Endothelial cell of umbilical vein (primary cell): ENCODE results near the gene TEX38. TPM values are rescaled to one million over a fixed set of nuclear protein-coding genes. Genes with fewer than 3 reads are reported as not detected.

ENCODE experiments used
- BruUV-seq: library from RNA; stranded (reverse); fragments of 400-500 nt; replicated peaks from 2 replicates; lab custom pipeline; 2021; lab: Mats Ljungman, UMichigan
- CTCF ChIA-PET: fragments of 300-600, 350-600 bp; sonication (Branson Sonifier 250); formaldehyde crosslinking; loops from one replicate; lab custom pipeline; 2021; ENCODE audit warnings: antibody characterized with exemption, inconsistent platforms; lab: Charles Lee
- POLR2A ChIA-PET: fragments of 300-600, 350-600 bp; sonication (Branson Sonifier 250); formaldehyde crosslinking; loops from one replicate; lab custom pipeline; 2021; ENCODE audit warnings: antibody characterized with exemption, inconsistent platforms; lab: Charles Lee
- DNase-seq: peaks from one replicate; pipeline ENCODE4 v3.0.0-alpha.2; 2011; ENCODE audit warnings: low read depth, low spot score
- FAIRE-seq: peaks from 2 replicates; lab custom pipeline; 2011; peaks lifted over from hg19 to GRCh38; lab: Jason Lieb, UNC
- H2AFZ ChIP-seq: 2 replicates; pipeline ENCODE4 v1.6.0; 2012; ENCODE audit warnings: low read depth, low read length, control low read depth, inconsistent platforms
- H3K27ac ChIP-seq: 2 replicates; pipeline ENCODE4 v1.5.1; 2011; ENCODE audit warnings: low read depth, mild to moderate bottlenecking, control low read depth, low read length, moderate library complexity; ENCODE audit not compliant: insufficient read depth
- H3K27me3 ChIP-seq, 2 experiments: 2 replicates each; pipeline versions ENCODE4 v1.6.0 to v1.6.1; 2011; ENCODE audit warnings: low read length in 2 of 2, mixed read lengths in 1 of 2; ENCODE audit not compliant: control insufficient read depth in 2 of 2, insufficient read depth in 2 of 2
- H3K36me3 ChIP-seq, 2 experiments: 2 replicates in 1 of 2; 3 replicates in 1 of 2; pipeline ENCODE4 v1.5.1; 2011; ENCODE audit warnings: low read length in 2 of 2, mild to moderate bottlenecking in 1 of 2, moderate library complexity in 1 of 2; ENCODE audit not compliant: control insufficient read depth in 2 of 2, insufficient read depth in 2 of 2; ENCODE audit errors: extremely low read depth in 1 of 2
- H3K4me1 ChIP-seq: 3 replicates; pipeline ENCODE4 v1.5.1; 2011; ENCODE audit warnings: mild to moderate bottlenecking, low read length; ENCODE audit not compliant: control insufficient read depth, insufficient read depth; ENCODE audit errors: extremely low read depth
- H3K4me2 ChIP-seq: 2 replicates; pipeline ENCODE4 v1.6.1; 2011; ENCODE audit warnings: low read length, control low read depth, mixed read lengths; ENCODE audit not compliant: insufficient read depth
- H3K4me3 ChIP-seq, 3 experiments: fragments of 200-600 bp in 1 of 3; sonication (generic), shearing (Covaris generic) in 1 of 3; replicated peaks in 1 of 3; 2 replicates each; pipeline ENCODE4 v1.5.1; 2011 to 2016; ENCODE audit warnings: control low read depth in 3 of 3, low read length in 3 of 3, mild to moderate bottlenecking in 2 of 3, inconsistent platforms in 1 of 3, low read depth in 1 of 3, moderate library complexity in 1 of 3; ENCODE audit not compliant: insufficient read depth in 1 of 3
- H3K79me2 ChIP-seq: 2 replicates; pipeline ENCODE4 v1.6.0; 2012; ENCODE audit warnings: low read length, inconsistent platforms; ENCODE audit not compliant: control insufficient read depth, insufficient read depth
- H3K9ac ChIP-seq: replicated peaks from 2 replicates; pipeline ENCODE3; 2011; ENCODE audit warnings: low read length, control low read depth; ENCODE audit not compliant: insufficient read depth; ENCODE audit errors: extremely low read depth
- H3K9me1 ChIP-seq: replicated peaks from 3 replicates; pipeline ENCODE4 v1.6.0; 2011; ENCODE audit warnings: mild to moderate bottlenecking, low read length; ENCODE audit not compliant: control insufficient read depth, insufficient read depth; ENCODE audit errors: extremely low read depth
- H3K9me3 ChIP-seq: replicated peaks from 2 replicates; pipeline ENCODE4 v1.5.1; 2012; ENCODE audit warnings: low read length, inconsistent platforms; ENCODE audit not compliant: control insufficient read depth, insufficient read depth
- H4K20me1 ChIP-seq: replicated peaks from 2 replicates; pipeline ENCODE3; 2011; ENCODE audit warnings: mild to moderate bottlenecking, low read length; ENCODE audit not compliant: control insufficient read depth, insufficient read depth; ENCODE audit errors: extremely low read depth
- EZH2 ChIP-seq: IDR thresholded peaks from 2 replicates; pipeline ENCODE4 v1.6.1; 2012; ENCODE audit warnings: borderline replicate concordance, low read depth, mild to moderate bottlenecking, moderate library complexity, low read length, inconsistent platforms; ENCODE audit not compliant: severe bottlenecking
- FOS ChIP-seq: IDR thresholded peaks from 2 replicates; pipeline ENCODE4 v1.6.1; 2011; ENCODE audit warnings: mild to moderate bottlenecking, low read length, moderate library complexity, borderline replicate concordance; ENCODE audit not compliant: insufficient read depth
- GATA2 ChIP-seq: IDR thresholded peaks from 2 replicates; pipeline ENCODE4 v1.7.0; 2011; ENCODE audit warnings: low read depth, mild to moderate bottlenecking, moderate library complexity, mixed read lengths, low read length; ENCODE audit not compliant: insufficient read length, insufficient read depth
- JUN ChIP-seq: IDR thresholded peaks from 2 replicates; pipeline ENCODE4 v1.6.1; 2011; ENCODE audit warnings: borderline replicate concordance, low read depth; ENCODE audit not compliant: insufficient read length, insufficient read depth
- MYC ChIP-seq: IDR thresholded peaks from one replicate; pipeline ENCODE4 v1.6.1; 2011; ENCODE audit warnings: mild to moderate bottlenecking, low read depth, low read length
- POLR2A ChIP-seq: IDR thresholded peaks from 2 replicates; pipeline ENCODE4 v1.6.1; 2012; ENCODE audit warnings: low read depth, mild to moderate bottlenecking, control low read depth, low read length
- POLR2AphosphoS5 ChIP-seq: IDR thresholded peaks from 2 replicates; pipeline ENCODE4 v1.6.1; 2012; ENCODE audit warnings: low read depth, mild to moderate bottlenecking, control low read depth, low read length, moderate library complexity; ENCODE audit not compliant: insufficient read depth
- dilution Hi-C: fragments of 300-500 bp; cut with MboI; formaldehyde crosslinking; loops from one replicate; pipeline ENCODE4 v1.15.0; 2019; ENCODE audit warnings: low sequenced_read_pairs; ENCODE audit not compliant: extremely low pct_ligation_motif_present
- intact Hi-C: fragments of 100-400 bp; cut with micrococcal nuclease; formaldehyde crosslinking; loops from one replicate; pipeline ENCODE4 v1.10.0; 2022
- polyA plus RNA-seq, 4 experiments: library from polyadenylated mRNA; depleted of rRNA in 3 of 4; stranded (reverse) in 3 of 4; unstranded in 1 of 4; fragments of >200 nt; gene quantifications; 2 replicates each; pipeline versions ENCODE4 v1.2.1 to v1.2.3, GENCODE V29; 2011 to 2012; ENCODE audit warnings: missing spikeins in 1 of 4
- total RNA-seq: library from RNA; stranded (reverse); gene quantifications from 2 replicates; pipeline ENCODE4 v1.2.3, GENCODE V29; 2021
- TF ChIP-seq, protein P1 (sequence below): IDR thresholded peaks from 2 replicates; pipeline ENCODE4 v1.6.1; 2011; ENCODE audit not compliant: insufficient read depth, insufficient read length
- TF ChIP-seq, protein P2 (sequence below), 2 donors: IDR thresholded peaks; 1 replicate in 1 of 2; 2 replicates in 1 of 2; pipeline ENCODE4 v1.5.1; 2011; ENCODE audit warnings: low read length in 2 of 2, mild to moderate bottlenecking in 2 of 2, moderate library complexity in 2 of 2, control low read depth in 1 of 2, inconsistent platforms in 1 of 2, low read depth in 1 of 2; ENCODE audit not compliant: insufficient read depth in 1 of 2; ENCODE audit errors: extremely low read depth in 1 of 2

TEX38 gene
- total and polyA plus RNA-seq, 2 donors (not counting 3 experiments of a cell fraction or from before 2014, with no cell fraction given), result not detected

DNA sequence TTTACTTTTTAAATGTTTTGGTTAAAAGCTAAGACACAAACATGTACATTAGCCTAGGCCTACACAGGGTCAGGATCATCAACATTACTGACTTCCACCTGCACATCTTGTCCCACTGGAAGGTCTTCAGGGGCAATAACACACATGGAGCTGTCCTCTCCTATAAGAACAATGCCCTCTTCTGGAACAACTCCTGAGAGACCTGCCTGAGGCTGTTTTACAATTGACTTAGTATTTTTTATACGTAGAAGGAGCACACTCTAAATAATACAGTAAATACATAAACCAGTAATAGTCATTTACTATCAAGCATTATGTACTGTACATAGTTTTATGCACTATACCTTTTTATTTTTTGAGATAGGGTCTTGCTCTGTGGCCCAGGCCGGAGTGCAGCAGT is 40.9 kb upstream of the TEX38 start:
- no peak overlapping the region for H3K27ac ChIP-seq
- ChIA-PET CTCF (interaction anchor here (0.7 kb wide), 1 partner anchor 104 kb away, joined by 3 read pairs; no protein-coding TSS in a partner anchor), POLR2A (no interaction called here)
- H3K9me1 ChIP-seq, result no peaks in the 10 kb centered on the region
- H2AFZ ChIP-seq, result no peak overlapping the region
- FAIRE-seq (no peak), DNase-seq (no peak)
- no peak overlapping the region for H3K4me3 ChIP-seq
- dilution Hi-C loops (no loop called here), intact Hi-C loops (no loop called here)
- no TSS peak for BruUV-seq
- no peaks in the 10 kb centered on the region for H3K4me1 ChIP-seq
- TF ChIP-seq POLR2AphosphoS5 (no peak), EZH2 (no peak), GATA2 (no peak), FOS (no peak), JUN (no peak), MYC (no peak), POLR2A (no peak)
- TF ChIP-seq, protein P1, sequence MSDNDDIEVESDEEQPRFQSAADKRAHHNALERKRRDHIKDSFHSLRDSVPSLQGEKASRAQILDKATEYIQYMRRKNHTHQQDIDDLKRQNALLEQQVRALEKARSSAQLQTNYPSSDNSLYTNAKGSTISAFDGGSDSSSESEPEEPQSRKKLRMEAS, result no peak
- TF ChIP-seq, protein P2, sequence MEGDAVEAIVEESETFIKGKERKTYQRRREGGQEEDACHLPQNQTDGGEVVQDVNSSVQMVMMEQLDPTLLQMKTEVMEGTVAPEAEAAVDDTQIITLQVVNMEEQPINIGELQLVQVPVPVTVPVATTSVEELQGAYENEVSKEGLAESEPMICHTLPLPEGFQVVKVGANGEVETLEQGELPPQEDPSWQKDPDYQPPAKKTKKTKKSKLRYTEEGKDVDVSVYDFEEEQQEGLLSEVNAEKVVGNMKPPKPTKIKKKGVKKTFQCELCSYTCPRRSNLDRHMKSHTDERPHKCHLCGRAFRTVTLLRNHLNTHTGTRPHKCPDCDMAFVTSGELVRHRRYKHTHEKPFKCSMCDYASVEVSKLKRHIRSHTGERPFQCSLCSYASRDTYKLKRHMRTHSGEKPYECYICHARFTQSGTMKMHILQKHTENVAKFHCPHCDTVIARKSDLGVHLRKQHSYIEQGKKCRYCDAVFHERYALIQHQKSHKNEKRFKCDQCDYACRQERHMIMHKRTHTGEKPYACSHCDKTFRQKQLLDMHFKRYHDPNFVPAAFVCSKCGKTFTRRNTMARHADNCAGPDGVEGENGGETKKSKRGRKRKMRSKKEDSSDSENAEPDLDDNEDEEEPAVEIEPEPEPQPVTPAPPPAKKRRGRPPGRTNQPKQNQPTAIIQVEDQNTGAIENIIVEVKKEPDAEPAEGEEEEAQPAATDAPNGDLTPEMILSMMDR (IDR thresholded peaks at IDR 0.05; ENCODE audit: extremely low read depth in 1 of 2, insufficient read depth in 1 of 2, low read depth in 1 of 2, low read length in 2 of 2), result no peak
- H3K27me3 ChIP-seq, result no peaks in the 10 kb centered on the region
- peaks cover 0 to 12% of the 10 kb centered on the region in 2 experiments for H3K36me3 ChIP-seq
- no peak overlapping the region for H3K9ac ChIP-seq
- H3K79me2 ChIP-seq, result no peaks in the 10 kb centered on the region
- no peaks in the 10 kb centered on the region for H3K9me3 ChIP-seq
- H3K4me2 ChIP-seq, result no peak overlapping the region
- no peaks in the 10 kb centered on the region for H4K20me1 ChIP-seq
